SIG-M5 treated with dmso at 0.1 percent for 504 hours (cell line): ENCODE data around the gene ARMC8.

ENCODE experiments used
- DNase-seq: peaks from one replicate; lab custom pipeline; 2025; ENCODE audit not compliant: unreplicated experiment; lab: John Stamatoyannopoulos, UW

The ARMC8 gene

GRCh38 chr3:138241676-138242075 lies 54.6 kb downstream of the ARMC8 start:
- DNase-seq = no peak

- DNase-seq = no peak
Measured at GRCh38 chr3:138242466-138242865, 55.4 kb downstream of the ARMC8 start.

GRCh38 chr3:138245026-138245425 lies 57.9 kb downstream of the ARMC8 start:
- DNase-seq = no peak

- DNase-seq = no peak
Measured at GRCh38 chr3:138249636-138250035, 62.5 kb downstream of the ARMC8 start.

GRCh38 chr3:138253609-138254008 lies 66.5 kb downstream of the ARMC8 start:
- DNase-seq = no peak

GRCh38 chr3:138254216-138254615 lies 67.1 kb downstream of the ARMC8 start:
- no peak for DNase-seq

- no peak for DNase-seq
Measured at GRCh38 chr3:138256022-138256421, 68.9 kb downstream of the ARMC8 start.

- DNase-seq = no peak
Measured at GRCh38 chr3:138257986-138258385, 70.9 kb downstream of the ARMC8 start.

- DNase-seq = no peak
Measured at GRCh38 chr3:138259126-138259525, 72.0 kb downstream of the ARMC8 start.

GRCh38 chr3:138260611-138261010 lies 73.5 kb downstream of the ARMC8 start:
- DNase-seq = no peak

- DNase-seq = no peak
Measured at GRCh38 chr3:138263104-138263503, 76.0 kb downstream of the ARMC8 start.

GRCh38 chr3:138265745-138266144 lies 78.6 kb downstream of the ARMC8 start:
- DNase-seq = no peak

GRCh38 chr3:138267083-138267482 lies 80.0 kb downstream of the ARMC8 start:
- no peak for DNase-seq

GRCh38 chr3:138270245-138270644 lies 83.1 kb downstream of the ARMC8 start:
- DNase-seq = no peak

- peak; percentile 8 for DNase-seq
Measured at GRCh38 chr3:138271189-138271794, 84.2 kb downstream of the ARMC8 start.

- DNase-seq = no peak
Measured at GRCh38 chr3:138281561-138281960, 94.5 kb downstream of the ARMC8 start.

GRCh38 chr3:138282836-138283235 lies 95.7 kb downstream of the ARMC8 start:
- no peak for DNase-seq

GRCh38 chr3:138284079-138284478 lies 97.0 kb downstream of the ARMC8 start:
- DNase-seq = no peak

GRCh38 chr3:138284957-138285477 lies 97.9 kb downstream of the ARMC8 start:
- no peak for DNase-seq

- DNase-seq = no peak
Measured at GRCh38 chr3:138289260-138289659, 102.2 kb downstream of the ARMC8 start.

- DNase-seq = no peak
Measured at GRCh38 chr3:138289701-138290100, 102.6 kb downstream of the ARMC8 start.

- DNase-seq = no peak
Measured at GRCh38 chr3:138296639-138297038, 109.5 kb downstream of the ARMC8 start.

- DNase-seq = no peak
Measured at GRCh38 chr3:138297059-138297607, 110.0 kb downstream of the ARMC8 start.
